Epithelial cell of proximal tubule (primary cell): ENCODE results near the gene SRRM3. TPM values are rescaled to one million over a fixed set of nuclear protein-coding genes. Genes with fewer than 3 reads are reported as not detected.

Experiments used
- DNase-seq: peaks from one replicate; pipeline ENCODE4 v3.0.0-alpha.2; 2011; ENCODE audit warnings: low read depth
- H3K4me3 ChIP-seq: 2 replicates; pipeline ENCODE4 v1.5.1; 2011; ENCODE audit warnings: low read depth, mild to moderate bottlenecking, low read length
- total RNA-seq: library from RNA; depleted of rRNA; stranded (reverse); fragments of >200 nt; gene quantifications from 2 replicates; pipeline ENCODE4 v1.2.3, GENCODE V29; 2015
- TF ChIP-seq, protein P1 (sequence below): conservative IDR thresholded peaks from 2 replicates; pipeline ENCODE4 v1.5.1; 2012; ENCODE audit warnings: low read depth, mild to moderate bottlenecking, low read length

SRRM3 gene
- total RNA-seq, 1 donor from 2014 or later: not detected

DNA sequence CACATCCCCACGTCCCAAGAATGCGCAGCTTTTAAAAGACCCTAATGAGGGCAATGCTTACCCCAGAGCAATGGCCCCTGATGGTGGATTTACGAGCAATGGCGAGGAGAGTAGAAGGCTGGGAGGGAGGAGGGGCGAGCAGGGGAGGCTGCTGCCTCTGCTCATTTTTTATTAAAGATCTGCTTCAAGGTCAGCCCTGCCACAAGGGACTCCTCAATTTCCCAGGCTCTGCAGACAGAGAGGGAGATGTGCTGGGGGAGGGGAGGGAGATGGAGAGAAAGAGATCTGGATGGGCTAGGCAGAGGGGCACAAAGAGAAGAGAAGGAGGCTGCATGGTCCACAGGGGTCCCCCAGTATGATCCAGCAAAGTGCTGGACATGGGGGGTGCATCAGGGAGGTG lies 7.8 kb upstream of the SRRM3 start:
- TF ChIP-seq, protein P1, sequence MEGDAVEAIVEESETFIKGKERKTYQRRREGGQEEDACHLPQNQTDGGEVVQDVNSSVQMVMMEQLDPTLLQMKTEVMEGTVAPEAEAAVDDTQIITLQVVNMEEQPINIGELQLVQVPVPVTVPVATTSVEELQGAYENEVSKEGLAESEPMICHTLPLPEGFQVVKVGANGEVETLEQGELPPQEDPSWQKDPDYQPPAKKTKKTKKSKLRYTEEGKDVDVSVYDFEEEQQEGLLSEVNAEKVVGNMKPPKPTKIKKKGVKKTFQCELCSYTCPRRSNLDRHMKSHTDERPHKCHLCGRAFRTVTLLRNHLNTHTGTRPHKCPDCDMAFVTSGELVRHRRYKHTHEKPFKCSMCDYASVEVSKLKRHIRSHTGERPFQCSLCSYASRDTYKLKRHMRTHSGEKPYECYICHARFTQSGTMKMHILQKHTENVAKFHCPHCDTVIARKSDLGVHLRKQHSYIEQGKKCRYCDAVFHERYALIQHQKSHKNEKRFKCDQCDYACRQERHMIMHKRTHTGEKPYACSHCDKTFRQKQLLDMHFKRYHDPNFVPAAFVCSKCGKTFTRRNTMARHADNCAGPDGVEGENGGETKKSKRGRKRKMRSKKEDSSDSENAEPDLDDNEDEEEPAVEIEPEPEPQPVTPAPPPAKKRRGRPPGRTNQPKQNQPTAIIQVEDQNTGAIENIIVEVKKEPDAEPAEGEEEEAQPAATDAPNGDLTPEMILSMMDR: no peak
- no peak for DNase-seq
- no peak overlapping the region for H3K4me3 ChIP-seq

DNA sequence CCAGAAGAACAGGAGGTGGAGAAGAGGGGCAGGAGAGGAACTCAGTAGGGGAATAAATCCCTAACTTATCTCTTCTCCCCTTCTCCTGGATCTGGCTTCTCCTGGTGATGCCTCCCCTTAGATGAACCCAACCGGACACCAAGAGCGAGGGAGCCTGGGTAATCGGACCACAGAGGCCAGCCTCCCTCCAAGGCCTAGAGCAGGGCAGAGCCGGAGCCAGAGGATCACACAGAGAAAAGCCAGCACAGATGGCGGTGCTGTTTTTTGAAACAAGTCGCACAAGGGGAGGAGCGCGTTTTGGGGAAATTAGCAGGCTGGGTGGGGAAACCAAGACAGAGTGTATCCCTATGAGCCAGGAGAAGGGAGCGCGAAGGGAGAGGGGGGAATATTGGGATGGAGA lies 4.9 kb upstream of the SRRM3 start:
- TF ChIP-seq, protein P1: no peak
- no peak for DNase-seq

DNA sequence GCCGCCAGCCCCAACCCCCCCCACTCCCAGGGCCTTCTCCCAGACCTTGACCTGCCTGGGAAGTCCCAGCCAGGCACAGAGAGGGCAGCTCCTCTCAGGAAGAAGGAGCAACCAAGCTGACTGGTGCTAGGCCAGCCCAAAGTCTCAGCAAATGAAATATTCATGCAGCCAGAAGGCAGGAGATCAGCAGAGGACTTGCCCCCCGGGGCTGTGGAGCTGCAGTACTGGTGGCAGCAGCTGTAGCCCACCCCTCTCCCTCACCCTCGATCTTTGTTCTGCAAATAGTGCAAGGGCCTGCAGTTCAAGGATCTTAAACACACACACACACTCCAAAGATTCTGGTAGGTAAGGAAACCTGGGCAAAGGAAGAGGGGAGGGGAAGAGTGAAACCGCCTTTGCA lies 3.5 kb upstream of the SRRM3 start:
- TF ChIP-seq, protein P1: no peak
- H3K4me3 ChIP-seq: no peak overlapping the region
- no peak for DNase-seq

More for the DNA sequence above, 4.9 kb upstream of the SRRM3 start:
- H3K4me3 ChIP-seq: no peak overlapping the region

DNA sequence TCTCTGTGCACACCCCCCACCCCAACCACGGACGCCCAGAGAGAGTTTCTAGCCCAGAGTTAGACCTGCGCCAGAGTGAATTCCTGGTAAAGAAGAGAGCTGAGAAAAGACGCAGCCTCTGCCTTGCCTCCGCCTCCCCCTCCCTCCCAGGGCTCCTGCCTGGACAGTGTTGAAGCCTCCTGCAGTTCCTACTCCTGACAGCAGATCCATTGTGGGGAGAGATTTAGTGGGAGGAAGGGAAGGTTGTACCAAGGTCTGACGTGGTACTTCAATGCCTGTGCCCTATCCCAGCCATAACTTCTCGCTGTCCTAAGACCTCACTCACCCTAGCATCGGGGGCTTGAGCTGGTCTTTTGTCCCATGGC lies 952 bp downstream of the SRRM3 start:
- no peak overlapping the region for H3K4me3 ChIP-seq
- no peak for DNase-seq
- TF ChIP-seq, protein P1: no peak

DNA sequence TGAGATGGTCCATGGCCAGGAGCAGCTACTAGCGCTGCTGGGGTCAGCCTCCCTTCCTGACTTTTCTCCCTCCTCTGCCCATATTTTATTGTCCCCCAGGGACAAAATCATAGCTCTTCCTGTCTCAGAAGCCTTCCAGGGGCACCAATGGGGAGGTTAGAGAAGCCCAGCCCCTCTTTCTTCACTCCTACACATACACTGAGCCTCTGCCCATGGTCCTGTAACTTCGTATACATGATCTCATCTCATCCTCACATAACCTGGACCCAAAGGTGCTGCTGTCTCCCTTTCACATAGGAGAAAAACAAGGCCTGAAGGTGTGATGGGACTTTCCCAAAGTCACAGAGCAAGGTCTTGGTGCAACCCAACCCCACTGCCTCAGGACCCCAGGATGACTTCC lies 2.5 kb downstream of the SRRM3 start:
- no peak for DNase-seq
- TF ChIP-seq, protein P1: no peak
- no peak overlapping the region for H3K4me3 ChIP-seq

DNA sequence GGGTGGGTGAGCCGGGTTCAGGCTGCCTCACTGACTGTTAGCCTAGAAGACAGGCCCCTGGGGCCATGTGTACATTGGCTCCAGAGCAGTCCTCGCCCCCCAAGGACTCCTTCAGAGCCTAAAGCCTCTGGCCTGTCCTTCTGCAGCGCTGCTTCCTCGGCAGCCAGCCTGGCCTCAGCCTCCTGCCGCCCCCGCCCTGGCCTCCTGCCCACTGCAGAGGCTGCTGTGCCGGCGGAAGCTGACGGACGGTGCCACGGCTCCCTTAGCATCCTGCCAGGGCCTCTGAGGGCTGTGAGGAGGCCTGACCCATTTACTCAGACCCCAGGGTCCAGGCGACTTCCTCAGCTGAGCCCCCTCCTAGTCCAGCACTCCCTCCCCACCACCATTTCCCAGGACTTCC lies 4.9 kb downstream of the SRRM3 start:
- DNase-seq: no peak
- TF ChIP-seq, protein P1: no peak
- H3K4me3 ChIP-seq: no peak overlapping the region

DNA sequence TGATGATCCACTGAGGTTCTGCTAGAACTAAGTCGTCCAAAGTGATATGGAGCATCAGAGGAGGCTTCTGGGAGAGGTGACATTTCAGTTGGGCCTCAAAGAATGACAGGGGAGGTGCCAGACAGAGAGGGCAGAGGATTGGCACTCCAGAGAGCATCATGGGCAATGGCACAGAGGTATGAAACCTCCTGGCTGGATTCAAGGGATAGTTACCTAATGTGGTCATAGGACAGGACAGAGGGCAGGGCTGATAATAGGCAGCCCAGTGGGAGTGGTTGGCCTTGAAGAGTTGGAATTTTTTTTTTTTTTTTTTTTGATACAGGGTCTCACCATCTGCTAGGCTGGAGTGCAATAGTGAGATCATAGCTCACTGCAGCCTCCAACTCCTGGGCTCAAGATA lies 7.6 kb downstream of the SRRM3 start:
- TF ChIP-seq, protein P1: no peak
- H3K4me3 ChIP-seq: no peak overlapping the region
- no peak for DNase-seq
